Mesodermal cell (in vitro differentiated cells): ENCODE results near the gene SLC1A2.

ENCODE experiments used
- H3K27ac ChIP-seq: 2 replicates; pipeline ENCODE4 v1.7.0; 2013; ENCODE audit warnings: mild to moderate bottlenecking, low read depth, low read length, moderate library complexity; ENCODE audit not compliant: severe bottlenecking
- H3K36me3 ChIP-seq: 2 replicates; pipeline ENCODE4 v1.7.1; 2013; ENCODE audit warnings: mild to moderate bottlenecking, low read length, moderate library complexity; ENCODE audit not compliant: control insufficient read depth, insufficient read depth
- H3K4me1 ChIP-seq: one replicate; pipeline ENCODE4 v1.7.1; 2013; ENCODE audit warnings: mild to moderate bottlenecking, low read length; ENCODE audit not compliant: insufficient read depth, control insufficient read depth, poor library complexity, severe bottlenecking
- H3K4me3 ChIP-seq: 2 replicates; pipeline ENCODE4 v1.7.0; 2013; ENCODE audit warnings: low read length, control low read depth, mild to moderate bottlenecking; ENCODE audit not compliant: insufficient read depth, poor library complexity, severe bottlenecking; ENCODE audit errors: extremely low read depth
- H3K9me3 ChIP-seq: 2 replicates; pipeline ENCODE4 v1.7.1; 2013; ENCODE audit warnings: mild to moderate bottlenecking, low read length, moderate library complexity; ENCODE audit not compliant: control insufficient read depth
- WGBS, 2 experiments: methylation state at CpG; one replicate each; pipeline ENCODE4 v1.1.5; 2013; ENCODE audit warnings: missing lambda C conversion rate in 2 of 2; ENCODE audit not compliant: insufficient coverage in 2 of 2; 5-methylcytosine and 5-hydroxymethylcytosine counted together

Gene SLC1A2

GRCh38 chr11:35337136-35337913 is 82.0 kb downstream of the SLC1A2 start:
- H3K27ac ChIP-seq = peak overlapping the region; percentile 89
- H3K4me1 ChIP-seq = no peaks in the 10 kb centered on the region
- no peaks in the 10 kb centered on the region for H3K36me3 ChIP-seq
- no peak overlapping the region for H3K4me3 ChIP-seq
- whole genome bisulfite sequencing, 2 experiments = 63% methylated on average over 3 of the region's 3 CpGs; no CpG with 5 or more reads in 1 of the 2 experiments
- no peaks in the 10 kb centered on the region for H3K9me3 ChIP-seq

- 100% methylated on average over 1 of the region's 1 CpG for WGBS, 2 experiments
- Histone ChIP-seq H3K9me3 (no peaks in the 10 kb centered on the region), H3K27ac (peak overlapping the region; percentile 89), H3K36me3 (no peaks in the 10 kb centered on the region), H3K4me1 (no peaks in the 10 kb centered on the region), H3K4me3 (no peak overlapping the region)
These were observed 82.6 kb downstream of the SLC1A2 start for GRCh38 chr11:35336726-35337125.

- Histone ChIP-seq H3K36me3 (no peaks in the 10 kb centered on the region), H3K4me3 (no peak overlapping the region), H3K4me1 (no peaks in the 10 kb centered on the region), H3K9me3 (no peaks in the 10 kb centered on the region), H3K27ac (no peak overlapping the region)
- 100% methylated on average over 2 of the region's 2 CpGs for WGBS, 2 experiments
These were observed 84.1 kb downstream of the SLC1A2 start for GRCh38 chr11:35335226-35335625.

DNA sequence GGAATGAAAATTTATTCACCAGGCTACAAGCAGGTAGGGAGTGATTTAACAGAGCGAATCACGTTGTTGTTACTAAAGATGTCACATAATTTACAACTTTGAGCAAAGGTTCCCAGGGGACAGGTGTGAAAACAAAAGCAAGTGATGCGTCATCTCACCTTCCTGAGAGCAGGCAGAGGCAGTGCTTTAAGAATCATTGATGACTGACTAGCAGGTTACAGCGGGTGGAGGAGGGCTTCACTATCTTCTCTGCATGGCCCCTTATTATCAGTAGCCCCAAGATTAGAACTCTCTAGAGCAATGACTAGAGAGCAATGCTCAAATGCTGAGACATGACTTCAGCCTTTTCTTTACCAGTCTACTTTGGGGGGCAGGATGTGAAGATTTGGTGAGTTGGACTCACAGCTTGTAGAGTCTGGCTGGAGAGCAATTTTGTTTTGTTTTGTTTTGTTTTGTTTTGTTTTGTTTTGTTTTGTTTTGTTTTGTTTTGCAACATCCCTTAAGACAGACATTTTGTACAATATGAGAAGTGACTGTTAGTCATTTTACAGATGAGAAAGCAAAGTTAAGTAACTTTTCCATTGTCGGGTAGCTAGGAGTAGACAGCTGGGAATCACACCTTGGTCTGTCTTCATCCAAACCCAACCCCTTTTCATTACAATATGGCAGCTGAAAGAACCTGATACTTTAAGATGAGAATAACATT is 84.8 kb downstream of the SLC1A2 start:
- Histone ChIP-seq H3K4me1 (no peaks in the 10 kb centered on the region), H3K27ac (no peak overlapping the region), H3K9me3 (no peaks in the 10 kb centered on the region), H3K36me3 (no peaks in the 10 kb centered on the region), H3K4me3 (no peak overlapping the region)
- WGBS, 2 experiments = 86 to 100% methylated on average over 2 to 3 of the region's 5 CpGs

DNA sequence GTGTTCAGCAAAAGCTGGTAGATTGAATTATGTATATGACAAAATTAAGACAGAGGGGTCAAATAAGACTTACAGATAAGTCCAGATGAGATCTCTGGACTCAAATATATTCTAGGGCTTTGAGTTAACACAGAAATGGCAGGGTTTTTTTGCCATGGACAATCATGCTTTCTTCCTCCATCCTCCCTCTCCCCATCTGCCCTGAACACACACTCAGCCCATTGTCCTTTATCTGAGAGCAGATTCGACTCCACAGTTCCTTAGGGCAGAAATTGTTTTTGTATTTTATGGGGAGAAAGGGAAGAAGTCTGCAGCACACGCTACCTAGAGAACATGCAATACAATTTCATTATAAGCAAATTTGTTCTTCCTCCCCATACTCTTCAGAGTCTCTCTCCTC is 86.8 kb downstream of the SLC1A2 start:
- Histone ChIP-seq H3K4me1 (no peaks in the 10 kb centered on the region), H3K36me3 (no peaks in the 10 kb centered on the region), H3K27ac (no peak overlapping the region), H3K4me3 (no peak overlapping the region), H3K9me3 (no peaks in the 10 kb centered on the region)
- WGBS, 2 experiments = no CpG with 5 or more reads among the region's 2 CpGs

GRCh38 chr11:35330931-35331330 is 88.4 kb downstream of the SLC1A2 start:
- Histone ChIP-seq H3K4me3 (no peak overlapping the region), H3K27ac (no peak overlapping the region), H3K9me3 (no peaks in the 10 kb centered on the region), H3K36me3 (no peaks in the 10 kb centered on the region), H3K4me1 (no peaks in the 10 kb centered on the region)
- 87 to 93% methylated on average over 2 of the region's 2 CpGs for WGBS, 2 experiments

GRCh38 chr11:35330156-35330889 is 89.0 kb downstream of the SLC1A2 start:
- 87 to 97% methylated on average over 2 of the region's 3 CpGs for WGBS, 2 experiments
- Histone ChIP-seq H3K9me3 (no peaks in the 10 kb centered on the region), H3K27ac (no peak overlapping the region), H3K4me3 (no peak overlapping the region), H3K4me1 (no peaks in the 10 kb centered on the region), H3K36me3 (no peaks in the 10 kb centered on the region)

DNA sequence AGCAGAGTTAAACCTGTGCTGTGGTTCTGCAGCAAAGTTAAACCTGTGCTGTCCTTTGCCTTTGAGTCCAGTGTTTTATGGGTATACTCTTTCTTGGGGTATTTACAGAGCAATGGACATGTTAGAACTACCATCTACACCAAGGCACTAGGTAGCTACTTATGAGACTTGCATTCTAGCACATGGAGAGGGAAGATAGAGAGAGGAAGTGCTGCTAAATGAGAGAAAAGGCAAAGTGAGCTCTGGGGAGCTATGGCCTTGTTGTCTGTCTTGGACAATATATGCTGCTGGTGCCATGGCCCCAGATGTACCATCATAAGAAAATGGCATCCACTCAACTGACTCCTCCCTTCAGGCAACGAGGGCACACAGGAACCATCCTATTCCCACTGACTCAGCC is 91.5 kb downstream of the SLC1A2 start:
- H3K36me3 ChIP-seq = no peaks in the 10 kb centered on the region
- no peaks in the 10 kb centered on the region for H3K9me3 ChIP-seq
- no peaks in the 10 kb centered on the region for H3K4me1 ChIP-seq
- WGBS, 2 experiments = 100% methylated on average over 1 of the region's 1 CpG; no CpG with 5 or more reads in 1 of the 2 experiments
- H3K4me3 ChIP-seq = no peak overlapping the region
- no peak overlapping the region for H3K27ac ChIP-seq

GRCh38 chr11:35326266-35326879 is 93.0 kb downstream of the SLC1A2 start:
- Histone ChIP-seq H3K9me3 (no peaks in the 10 kb centered on the region), H3K4me1 (no peaks in the 10 kb centered on the region), H3K27ac (no peak overlapping the region), H3K36me3 (no peaks in the 10 kb centered on the region), H3K4me3 (no peak overlapping the region)
- 100% methylated on average over 1 of the region's 3 CpGs; no CpG with 5 or more reads in 1 of the 2 experiments for WGBS, 2 experiments

DNA sequence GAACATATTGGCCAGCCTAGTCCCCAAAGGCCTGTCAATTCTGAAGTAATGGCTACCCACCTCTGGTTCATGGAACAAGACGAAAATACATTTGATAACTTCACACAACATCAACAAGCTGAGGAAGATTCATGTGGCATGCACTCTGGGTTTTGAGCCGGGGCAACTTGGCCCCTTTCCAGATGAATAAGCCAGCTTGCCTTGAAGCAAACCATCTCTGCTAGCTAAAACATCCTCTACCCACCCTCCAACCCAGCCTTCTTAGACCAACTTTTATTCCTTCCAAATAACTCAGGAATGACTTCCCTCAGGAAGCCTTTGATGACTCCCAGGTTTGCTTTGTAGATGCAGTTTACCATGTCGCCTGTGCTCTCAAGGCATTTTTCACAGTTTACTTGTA is 94.4 kb downstream of the SLC1A2 start:
- no peak overlapping the region for H3K27ac ChIP-seq
- no peak overlapping the region for H3K4me3 ChIP-seq
- no peaks in the 10 kb centered on the region for H3K9me3 ChIP-seq
- 94 to 97% methylated on average over 3 of the region's 3 CpGs for WGBS, 2 experiments
- H3K4me1 ChIP-seq = no peaks in the 10 kb centered on the region
- no peaks in the 10 kb centered on the region for H3K36me3 ChIP-seq
